Measurements from ENCODE around the gene SCMH1. TPM values are rescaled to one million over a fixed set of nuclear protein-coding genes. Genes with fewer than 3 reads are reported as not detected.
A peak's percentile ranks its signal among the peaks of the same experiment; 100 is the strongest.

SCMH1 gene
- total RNA-seq, 4 donors from 2014 or later = 30.6 to 72.9 (median 36.3) TPM

- no peaks in the 10 kb centered on the region for H3K9me3 ChIP-seq
- TF ChIP-seq, protein P1, sequence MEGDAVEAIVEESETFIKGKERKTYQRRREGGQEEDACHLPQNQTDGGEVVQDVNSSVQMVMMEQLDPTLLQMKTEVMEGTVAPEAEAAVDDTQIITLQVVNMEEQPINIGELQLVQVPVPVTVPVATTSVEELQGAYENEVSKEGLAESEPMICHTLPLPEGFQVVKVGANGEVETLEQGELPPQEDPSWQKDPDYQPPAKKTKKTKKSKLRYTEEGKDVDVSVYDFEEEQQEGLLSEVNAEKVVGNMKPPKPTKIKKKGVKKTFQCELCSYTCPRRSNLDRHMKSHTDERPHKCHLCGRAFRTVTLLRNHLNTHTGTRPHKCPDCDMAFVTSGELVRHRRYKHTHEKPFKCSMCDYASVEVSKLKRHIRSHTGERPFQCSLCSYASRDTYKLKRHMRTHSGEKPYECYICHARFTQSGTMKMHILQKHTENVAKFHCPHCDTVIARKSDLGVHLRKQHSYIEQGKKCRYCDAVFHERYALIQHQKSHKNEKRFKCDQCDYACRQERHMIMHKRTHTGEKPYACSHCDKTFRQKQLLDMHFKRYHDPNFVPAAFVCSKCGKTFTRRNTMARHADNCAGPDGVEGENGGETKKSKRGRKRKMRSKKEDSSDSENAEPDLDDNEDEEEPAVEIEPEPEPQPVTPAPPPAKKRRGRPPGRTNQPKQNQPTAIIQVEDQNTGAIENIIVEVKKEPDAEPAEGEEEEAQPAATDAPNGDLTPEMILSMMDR (IDR thresholded peaks at IDR 0.05) = no peak
- no peak for TF ChIP-seq EP300 (IDR thresholded peaks at IDR 0.05)
- TF ChIP-seq POLR2A (IDR thresholded peaks at IDR 0.05) = no peak
- H3K4me3 ChIP-seq = no peak overlapping the region
- DNase-seq (ENCODE audit: low spot score in 2 of 2) = no peak
- H3K4me1 ChIP-seq = peaks cover 0 to 9% (median 0%) of the 10 kb centered on the region in 4 donors
- no peaks in the 10 kb centered on the region for H3K36me3 ChIP-seq
- peaks cover 0 to 10% of the 10 kb centered on the region in 2 donors for H3K27me3 ChIP-seq
- H3K27ac ChIP-seq = no peak overlapping the region
- 77 to 87% methylated on average over 4 of the region's 4 CpGs for WGBS, 2 donors
Measured at GRCh38 chr1:41285818-41286217, 43.7 kb upstream of the SCMH1 start.

DNA sequence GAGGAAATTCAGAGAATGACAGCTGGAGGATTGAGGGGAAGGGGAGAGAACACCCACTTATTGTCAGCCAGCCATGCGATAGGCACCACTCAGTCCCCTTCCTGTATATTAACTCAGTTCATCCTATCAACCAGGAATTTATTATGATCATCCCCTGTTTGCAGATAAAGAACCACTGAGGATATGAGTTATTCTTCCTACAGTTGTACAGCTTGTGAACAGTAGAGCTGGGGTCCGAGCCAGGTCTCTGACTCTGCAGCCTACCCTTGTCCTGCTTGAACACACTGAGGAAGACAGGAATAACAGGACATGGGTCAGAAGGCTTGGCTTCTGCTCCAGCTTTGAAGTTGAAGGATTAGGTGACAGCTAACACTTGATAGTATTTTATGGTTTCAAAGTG, 42.0 kb upstream of the SCMH1 start:
- Histone ChIP-seq H3K4me3 (no peak overlapping the region), H3K27me3 (peaks cover 0 to 3% of the 10 kb centered on the region in 2 donors), H3K9me3 (no peaks in the 10 kb centered on the region), H3K27ac (no peak overlapping the region), H3K36me3 (no peaks in the 10 kb centered on the region), H3K4me1 (peaks cover 0 to 9% (median 0%) of the 10 kb centered on the region in 4 donors)
- DNase-seq (ENCODE audit: low spot score in 2 of 2) = no peak
- WGBS, 2 donors = 88 to 94% methylated on average over 2 of the region's 2 CpGs
- TF ChIP-seq EP300 (IDR thresholded peaks at IDR 0.05) (no peak), POLR2A (IDR thresholded peaks at IDR 0.05) (no peak)
- TF ChIP-seq, protein P1 (IDR thresholded peaks at IDR 0.05) = no peak

GRCh38 chr1:41282679-41283317, 40.7 kb upstream of the SCMH1 start:
- Histone ChIP-seq H3K36me3 (no peaks in the 10 kb centered on the region), H3K9me3 (no peaks in the 10 kb centered on the region), H3K4me3 (no peak overlapping the region), H3K4me1 (peaks cover 0 to 9% (median 0%) of the 10 kb centered on the region in 4 donors), H3K27ac (no peak overlapping the region), H3K27me3 (peaks cover 0 to 9% of the 10 kb centered on the region in 2 donors)
- TF ChIP-seq, protein P1 (IDR thresholded peaks at IDR 0.05) = peak; percentile 65 to 83 (median 68)
- no peak for TF ChIP-seq POLR2A (IDR thresholded peaks at IDR 0.05)
- TF ChIP-seq EP300 (IDR thresholded peaks at IDR 0.05) = no peak
- peak in 1 of 2 donors; percentile 11 for DNase-seq (ENCODE audit: low spot score in 2 of 2)
- WGBS, 2 donors = 22 to 36% methylated on average over 9 of the region's 9 CpGs

GRCh38 chr1:41281334-41281733, 39.2 kb upstream of the SCMH1 start:
- Histone ChIP-seq H3K27me3 (peaks cover 0 to 13% of the 10 kb centered on the region in 2 donors), H3K4me3 (no peak overlapping the region), H3K36me3 (no peaks in the 10 kb centered on the region), H3K9me3 (no peaks in the 10 kb centered on the region), H3K4me1 (peaks cover 0 to 9% (median 0%) of the 10 kb centered on the region in 4 donors), H3K27ac (no peak overlapping the region)
- no peak for DNase-seq (ENCODE audit: low spot score in 2 of 2)
- TF ChIP-seq, protein P1 (IDR thresholded peaks at IDR 0.05) = no peak
- TF ChIP-seq POLR2A (IDR thresholded peaks at IDR 0.05) (no peak), EP300 (IDR thresholded peaks at IDR 0.05) (no peak)
- 75 to 81% methylated on average over 2 of the region's 2 CpGs for WGBS, 2 donors

DNA sequence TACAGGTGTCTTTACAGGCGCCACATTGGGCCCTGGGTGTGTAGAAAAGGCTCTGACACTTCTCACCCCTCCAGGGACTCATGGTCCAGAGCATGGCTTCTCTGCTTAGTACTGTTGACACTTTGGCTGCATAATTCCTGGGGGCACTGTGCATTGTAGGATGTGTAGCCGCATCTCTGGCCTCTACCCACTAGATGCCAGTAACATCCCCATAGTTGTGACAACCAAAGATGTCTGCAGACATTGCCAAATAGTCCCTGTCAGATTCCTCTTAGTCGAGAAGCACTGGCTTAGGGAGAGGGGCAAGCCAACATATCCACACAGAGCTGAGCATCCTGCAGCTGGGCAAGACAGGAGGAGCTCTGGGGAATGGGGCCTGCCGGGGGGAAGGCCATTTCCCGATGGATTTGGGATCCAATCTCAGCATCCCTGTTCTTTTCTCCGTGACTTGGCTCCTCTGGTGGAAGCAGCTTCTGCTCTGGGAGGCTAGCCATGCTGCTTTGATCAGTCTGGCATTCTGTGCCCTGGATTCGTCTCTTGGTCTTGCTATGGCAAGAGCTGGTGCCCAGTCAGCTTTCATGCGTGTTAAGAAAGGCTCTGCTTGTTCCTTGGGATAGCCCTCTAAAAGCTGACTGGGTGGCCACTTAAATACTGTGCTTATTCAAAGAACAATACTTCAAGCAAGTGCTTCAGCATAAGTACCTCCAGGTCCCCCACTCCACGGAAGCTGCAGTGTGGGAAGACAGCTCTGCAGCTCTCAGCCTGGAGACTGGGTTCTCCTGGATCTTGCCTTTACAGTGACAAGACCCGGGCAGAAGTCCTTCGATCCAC, 38.3 kb upstream of the SCMH1 start:
- 76 to 78% methylated on average over 11 of the region's 11 CpGs for WGBS, 2 donors
- peaks cover 0 to 6% (median 0%) of the 10 kb centered on the region in 4 donors for H3K4me1 ChIP-seq
- no peak overlapping the region for H3K4me3 ChIP-seq
- no peak overlapping the region for H3K27ac ChIP-seq
- no peak for DNase-seq (ENCODE audit: low spot score in 2 of 2)
- H3K9me3 ChIP-seq = no peaks in the 10 kb centered on the region
- peaks cover 0 to 16% of the 10 kb centered on the region in 2 donors for H3K27me3 ChIP-seq
- TF ChIP-seq, protein P1 (IDR thresholded peaks at IDR 0.05) = no peak
- no peak for TF ChIP-seq POLR2A (IDR thresholded peaks at IDR 0.05)
- no peak for TF ChIP-seq EP300 (IDR thresholded peaks at IDR 0.05)
- H3K36me3 ChIP-seq = no peaks in the 10 kb centered on the region

All from tibial nerve (tissue), 4 donors.